WTC11 (cell line): Measurements from ENCODE around the gene MACC1. TPM values are rescaled to one million over a fixed set of nuclear protein-coding genes. Genes with fewer than 3 reads are reported as not detected.

ENCODE experiments used
- ATAC-seq: fragments of 200-7000 bp; cut with Tn5 transposase; 2 replicates; pipeline ENCODE4 v1.10.0; 2021; ENCODE audit warnings: mild to moderate bottlenecking, moderate library complexity
- CTCF ChIA-PET: fragments of 300-600 bp; sonication (Branson Sonifier 250); formaldehyde crosslinking; loops from one replicate; lab custom pipeline; 2021; ENCODE audit warnings: antibody characterized with exemption; lab: Charles Lee
- POLR2A ChIA-PET: fragments of 350-600 bp; sonication (Branson Sonifier 250); formaldehyde crosslinking; loops from one replicate; lab custom pipeline; 2021; ENCODE audit warnings: antibody characterized with exemption; lab: Charles Lee
- DNase-seq: peaks from one replicate; pipeline ENCODE4 v3.0.0; 2021; ENCODE audit warnings: low spot score
- H3K27ac Mint-ChIP-seq: 2 replicates; pipeline ENCODE4 v1.8.0; 2021; ENCODE audit warnings: mixed read lengths
- H3K27me3 Mint-ChIP-seq: 2 replicates; pipeline ENCODE4 v1.8.0; 2021; ENCODE audit warnings: low read depth, mild to moderate bottlenecking, moderate library complexity, mixed read lengths
- H3K36me3 Mint-ChIP-seq: 2 replicates; pipeline ENCODE4 v1.8.0; 2021; ENCODE audit warnings: mixed read lengths
- H3K4me1 Mint-ChIP-seq: 2 replicates; pipeline ENCODE4 v1.8.0; 2022; ENCODE audit warnings: mixed read lengths
- H3K4me3 Mint-ChIP-seq: 2 replicates; pipeline ENCODE4 v1.8.0; 2021; ENCODE audit warnings: mild to moderate bottlenecking, moderate library complexity, mixed read lengths
- H3K9me3 Mint-ChIP-seq: 2 replicates; pipeline ENCODE4 v1.8.0; 2021; ENCODE audit warnings: mixed read lengths
- ATF1 ChIP-seq: sonication (generic); formaldehyde crosslinking; IDR thresholded peaks from 2 replicates; pipeline ENCODE4 v1.8.1; 2023; ENCODE audit warnings: mild to moderate bottlenecking, moderate library complexity, missing genetic modification reagents
- CBFB ChIP-seq: sonication (generic); formaldehyde crosslinking; IDR thresholded peaks from 2 replicates; pipeline ENCODE4 v1.8.1; 2022; ENCODE audit warnings: mild to moderate bottlenecking, low read depth, missing genetic modification reagents
- CREB1 ChIP-seq: sonication (generic); formaldehyde crosslinking; IDR thresholded peaks from 2 replicates; pipeline ENCODE4 v1.8.0; 2023; ENCODE audit warnings: mild to moderate bottlenecking, missing genetic modification reagents
- ESRRA ChIP-seq: sonication (generic); formaldehyde crosslinking; IDR thresholded peaks from 2 replicates; pipeline ENCODE4 v1.8.1; 2022; ENCODE audit warnings: mild to moderate bottlenecking, missing genetic modification reagents, borderline replicate concordance
- FOXJ3 ChIP-seq: sonication (generic); formaldehyde crosslinking; IDR thresholded peaks from 2 replicates; pipeline ENCODE4 v1.9.0; 2021; ENCODE audit warnings: missing genetic modification reagents, mild to moderate bottlenecking, borderline replicate concordance
- FOXP1 ChIP-seq: sonication (generic); formaldehyde crosslinking; IDR thresholded peaks from 2 replicates; pipeline ENCODE4 v1.8.0; 2022; ENCODE audit warnings: missing genetic modification reagents, mild to moderate bottlenecking, moderate library complexity, borderline replicate concordance
- HMGA2 ChIP-seq: fragments of 250-450 bp; sonication (Bioruptor Pico); IDR thresholded peaks from 2 replicates; pipeline ENCODE4 v1.4.0; 2021; ENCODE audit warnings: mild to moderate bottlenecking, moderate library complexity
- JUN ChIP-seq: sonication (generic); formaldehyde crosslinking; IDR thresholded peaks from 2 replicates; pipeline ENCODE4 v1.8.0; 2023; ENCODE audit warnings: mild to moderate bottlenecking, missing genetic modification reagents
- NR2C2 ChIP-seq: sonication (generic); formaldehyde crosslinking; IDR thresholded peaks from 2 replicates; pipeline ENCODE4 v1.8.0; 2022; ENCODE audit warnings: mild to moderate bottlenecking, missing genetic modification reagents
- TEAD4 ChIP-seq: sonication (generic); formaldehyde crosslinking; IDR thresholded peaks from 2 replicates; pipeline ENCODE4 v1.8.0; 2022; ENCODE audit warnings: mild to moderate bottlenecking, missing genetic modification reagents
- TP53 ChIP-seq: sonication (generic); formaldehyde crosslinking; IDR thresholded peaks from 2 replicates; pipeline ENCODE4 v1.8.1; 2023; ENCODE audit warnings: mild to moderate bottlenecking, missing genetic modification reagents
- ZBTB21 ChIP-seq: sonication (generic); formaldehyde crosslinking; IDR thresholded peaks from 2 replicates; pipeline ENCODE4 v1.8.1; 2023; ENCODE audit warnings: mild to moderate bottlenecking, missing genetic modification reagents, borderline replicate concordance
- ZNF121 ChIP-seq: sonication (generic); formaldehyde crosslinking; IDR thresholded peaks from 2 replicates; pipeline ENCODE4 v1.8.0; 2023; ENCODE audit warnings: missing genetic modification reagents
- ZNF423 ChIP-seq: fragments of 250-450 bp; sonication (Bioruptor Pico); IDR thresholded peaks from 2 replicates; pipeline ENCODE4 v2.1.2; 2022; ENCODE audit warnings: mild to moderate bottlenecking, moderate library complexity
- total RNA-seq: library from RNA; stranded (reverse); gene quantifications from 3 replicates; pipeline ENCODE4 v1.2.3, GENCODE V29; 2021
- TF ChIP-seq, protein P1 (sequence below): fragments of 250-450 bp; sonication (Bioruptor Pico); IDR thresholded peaks from 2 replicates; pipeline ENCODE4 v1.9.0; 2021; ENCODE audit warnings: mild to moderate bottlenecking
- TF ChIP-seq, protein P2 (sequence below): sonication (generic); formaldehyde crosslinking; IDR thresholded peaks from 2 replicates; pipeline ENCODE4 v1.8.1; 2023; ENCODE audit warnings: mild to moderate bottlenecking, missing genetic modification reagents
- TF ChIP-seq, protein P3 (sequence below): sonication (generic); formaldehyde crosslinking; IDR thresholded peaks from 2 replicates; pipeline ENCODE4 v1.8.1; 2023; ENCODE audit warnings: mild to moderate bottlenecking, missing genetic modification reagents, moderate library complexity
- TF ChIP-seq, protein P4 (sequence below): sonication (generic); formaldehyde crosslinking; IDR thresholded peaks from 2 replicates; pipeline ENCODE4 v1.8.1; 2022; ENCODE audit warnings: low read depth, mild to moderate bottlenecking, moderate library complexity, missing genetic modification reagents, borderline replicate concordance
- TF ChIP-seq, protein P5 (sequence below): sonication (generic); formaldehyde crosslinking; IDR thresholded peaks from 2 replicates; pipeline ENCODE4 v1.8.1; 2023; ENCODE audit warnings: mild to moderate bottlenecking, moderate library complexity, missing genetic modification reagents
- TF ChIP-seq, protein P6 (sequence below): fragments of 250-450 bp; sonication (Bioruptor Pico); IDR thresholded peaks from 2 replicates; pipeline ENCODE4 v2.1.2; 2022; ENCODE audit warnings: mild to moderate bottlenecking, moderate library complexity
- TF ChIP-seq, protein P7 (sequence below): fragments of 250-450 bp; sonication (Bioruptor Pico); IDR thresholded peaks from 2 replicates; pipeline ENCODE4 v1.9.0; 2021; ENCODE audit warnings: mild to moderate bottlenecking

MACC1 gene
- total RNA-seq, 1 experiment from 2014 or later: 14.6 TPM

DNA sequence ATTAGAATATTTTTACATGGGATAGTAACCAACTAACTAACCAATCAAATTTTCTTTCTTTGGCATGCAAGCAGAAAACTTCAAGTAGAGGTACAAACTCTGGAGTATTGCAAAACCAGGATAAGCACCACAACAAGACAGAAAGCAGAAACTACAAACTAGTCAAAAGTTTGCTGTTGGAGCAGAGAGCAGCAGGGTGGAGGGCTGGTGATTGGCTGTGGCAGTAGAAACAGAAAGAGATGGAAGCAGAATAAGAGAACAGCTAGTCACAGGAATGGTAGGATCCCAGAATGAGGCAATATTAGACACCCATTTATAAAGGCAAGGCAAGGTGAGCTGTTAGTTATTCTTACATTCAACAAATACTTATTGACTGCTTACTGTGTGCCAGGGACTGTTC is 6.8 kb upstream of the MACC1 start (continued):
- TF ChIP-seq, protein P1, sequence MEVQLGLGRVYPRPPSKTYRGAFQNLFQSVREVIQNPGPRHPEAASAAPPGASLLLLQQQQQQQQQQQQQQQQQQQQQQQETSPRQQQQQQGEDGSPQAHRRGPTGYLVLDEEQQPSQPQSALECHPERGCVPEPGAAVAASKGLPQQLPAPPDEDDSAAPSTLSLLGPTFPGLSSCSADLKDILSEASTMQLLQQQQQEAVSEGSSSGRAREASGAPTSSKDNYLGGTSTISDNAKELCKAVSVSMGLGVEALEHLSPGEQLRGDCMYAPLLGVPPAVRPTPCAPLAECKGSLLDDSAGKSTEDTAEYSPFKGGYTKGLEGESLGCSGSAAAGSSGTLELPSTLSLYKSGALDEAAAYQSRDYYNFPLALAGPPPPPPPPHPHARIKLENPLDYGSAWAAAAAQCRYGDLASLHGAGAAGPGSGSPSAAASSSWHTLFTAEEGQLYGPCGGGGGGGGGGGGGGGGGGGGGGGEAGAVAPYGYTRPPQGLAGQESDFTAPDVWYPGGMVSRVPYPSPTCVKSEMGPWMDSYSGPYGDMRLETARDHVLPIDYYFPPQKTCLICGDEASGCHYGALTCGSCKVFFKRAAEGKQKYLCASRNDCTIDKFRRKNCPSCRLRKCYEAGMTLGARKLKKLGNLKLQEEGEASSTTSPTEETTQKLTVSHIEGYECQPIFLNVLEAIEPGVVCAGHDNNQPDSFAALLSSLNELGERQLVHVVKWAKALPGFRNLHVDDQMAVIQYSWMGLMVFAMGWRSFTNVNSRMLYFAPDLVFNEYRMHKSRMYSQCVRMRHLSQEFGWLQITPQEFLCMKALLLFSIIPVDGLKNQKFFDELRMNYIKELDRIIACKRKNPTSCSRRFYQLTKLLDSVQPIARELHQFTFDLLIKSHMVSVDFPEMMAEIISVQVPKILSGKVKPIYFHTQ (CRISPR knock-in tag): no peak
- TF ChIP-seq, protein P2, sequence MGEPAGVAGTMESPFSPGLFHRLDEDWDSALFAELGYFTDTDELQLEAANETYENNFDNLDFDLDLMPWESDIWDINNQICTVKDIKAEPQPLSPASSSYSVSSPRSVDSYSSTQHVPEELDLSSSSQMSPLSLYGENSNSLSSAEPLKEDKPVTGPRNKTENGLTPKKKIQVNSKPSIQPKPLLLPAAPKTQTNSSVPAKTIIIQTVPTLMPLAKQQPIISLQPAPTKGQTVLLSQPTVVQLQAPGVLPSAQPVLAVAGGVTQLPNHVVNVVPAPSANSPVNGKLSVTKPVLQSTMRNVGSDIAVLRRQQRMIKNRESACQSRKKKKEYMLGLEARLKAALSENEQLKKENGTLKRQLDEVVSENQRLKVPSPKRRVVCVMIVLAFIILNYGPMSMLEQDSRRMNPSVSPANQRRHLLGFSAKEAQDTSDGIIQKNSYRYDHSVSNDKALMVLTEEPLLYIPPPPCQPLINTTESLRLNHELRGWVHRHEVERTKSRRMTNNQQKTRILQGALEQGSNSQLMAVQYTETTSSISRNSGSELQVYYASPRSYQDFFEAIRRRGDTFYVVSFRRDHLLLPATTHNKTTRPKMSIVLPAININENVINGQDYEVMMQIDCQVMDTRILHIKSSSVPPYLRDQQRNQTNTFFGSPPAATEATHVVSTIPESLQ (CRISPR knock-in tag): no peak
- no peak for TF ChIP-seq CBFB (CRISPR knock-in tag)

DNA sequence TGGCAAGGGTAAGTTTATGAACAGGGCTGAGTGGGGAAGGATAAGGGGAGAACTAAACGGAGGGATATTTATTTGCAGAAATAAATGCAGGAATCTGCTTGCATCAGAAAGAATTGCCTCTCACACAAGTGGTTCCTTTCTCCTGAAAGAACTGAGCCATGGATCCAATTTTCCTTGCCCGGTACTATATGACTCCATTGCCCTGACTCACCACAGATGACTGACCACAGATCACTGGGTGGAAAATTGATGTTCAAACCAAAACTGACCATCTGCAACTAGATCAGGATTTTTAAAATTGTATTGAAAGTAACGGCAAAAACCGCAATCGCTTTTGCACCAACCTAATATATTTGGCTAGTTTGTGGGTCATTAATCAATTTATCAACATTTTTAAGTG is 6.2 kb upstream of the MACC1 start:
- no peak for DNase-seq
- no peaks in the 10 kb centered on the region for H3K27me3 Mint-ChIP-seq
- no peaks in the 10 kb centered on the region for H3K36me3 Mint-ChIP-seq
- peaks cover 25% of the 10 kb centered on the region for H3K4me1 Mint-ChIP-seq
- CTCF ChIA-PET: interaction anchor here (0.6 kb wide), 1 partner anchor 386 kb away, joined by 3 read pairs; no protein-coding TSS in a partner anchor
- POLR2A ChIA-PET: no interaction called here
- ATAC-seq: no peak
- H3K9me3 Mint-ChIP-seq: no peaks in the 10 kb centered on the region
- no peak overlapping the region for H3K4me3 Mint-ChIP-seq
- TF ChIP-seq, protein P3, sequence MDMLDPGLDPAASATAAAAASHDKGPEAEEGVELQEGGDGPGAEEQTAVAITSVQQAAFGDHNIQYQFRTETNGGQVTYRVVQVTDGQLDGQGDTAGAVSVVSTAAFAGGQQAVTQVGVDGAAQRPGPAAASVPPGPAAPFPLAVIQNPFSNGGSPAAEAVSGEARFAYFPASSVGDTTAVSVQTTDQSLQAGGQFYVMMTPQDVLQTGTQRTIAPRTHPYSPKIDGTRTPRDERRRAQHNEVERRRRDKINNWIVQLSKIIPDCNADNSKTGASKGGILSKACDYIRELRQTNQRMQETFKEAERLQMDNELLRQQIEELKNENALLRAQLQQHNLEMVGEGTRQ (CRISPR knock-in tag): no peak
- TF ChIP-seq, protein P4, sequence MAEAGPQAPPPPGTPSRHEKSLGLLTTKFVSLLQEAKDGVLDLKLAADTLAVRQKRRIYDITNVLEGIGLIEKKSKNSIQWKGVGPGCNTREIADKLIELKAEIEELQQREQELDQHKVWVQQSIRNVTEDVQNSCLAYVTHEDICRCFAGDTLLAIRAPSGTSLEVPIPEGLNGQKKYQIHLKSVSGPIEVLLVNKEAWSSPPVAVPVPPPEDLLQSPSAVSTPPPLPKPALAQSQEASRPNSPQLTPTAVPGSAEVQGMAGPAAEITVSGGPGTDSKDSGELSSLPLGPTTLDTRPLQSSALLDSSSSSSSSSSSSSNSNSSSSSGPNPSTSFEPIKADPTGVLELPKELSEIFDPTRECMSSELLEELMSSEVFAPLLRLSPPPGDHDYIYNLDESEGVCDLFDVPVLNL (CRISPR knock-in tag): no peak
- TF ChIP-seq CREB1 (CRISPR knock-in tag): no peak
- TF ChIP-seq FOXP1 (CRISPR knock-in tag): no peak
- no peak for TF ChIP-seq HMGA2 (CRISPR knock-in tag)
- TF ChIP-seq ATF1 (CRISPR knock-in tag): no peak
- TF ChIP-seq ZNF121: no peak
- TF ChIP-seq NR2C2 (CRISPR knock-in tag): no peak
- TF ChIP-seq TEAD4 (CRISPR knock-in tag): no peak
- TF ChIP-seq, protein P2 (CRISPR knock-in tag): no peak
- TF ChIP-seq TP53: no peak
- TF ChIP-seq ZBTB21: no peak
- no peak for TF ChIP-seq ZNF423 (CRISPR knock-in tag)
- TF ChIP-seq JUN (CRISPR knock-in tag): no peak
- TF ChIP-seq, protein P5, sequence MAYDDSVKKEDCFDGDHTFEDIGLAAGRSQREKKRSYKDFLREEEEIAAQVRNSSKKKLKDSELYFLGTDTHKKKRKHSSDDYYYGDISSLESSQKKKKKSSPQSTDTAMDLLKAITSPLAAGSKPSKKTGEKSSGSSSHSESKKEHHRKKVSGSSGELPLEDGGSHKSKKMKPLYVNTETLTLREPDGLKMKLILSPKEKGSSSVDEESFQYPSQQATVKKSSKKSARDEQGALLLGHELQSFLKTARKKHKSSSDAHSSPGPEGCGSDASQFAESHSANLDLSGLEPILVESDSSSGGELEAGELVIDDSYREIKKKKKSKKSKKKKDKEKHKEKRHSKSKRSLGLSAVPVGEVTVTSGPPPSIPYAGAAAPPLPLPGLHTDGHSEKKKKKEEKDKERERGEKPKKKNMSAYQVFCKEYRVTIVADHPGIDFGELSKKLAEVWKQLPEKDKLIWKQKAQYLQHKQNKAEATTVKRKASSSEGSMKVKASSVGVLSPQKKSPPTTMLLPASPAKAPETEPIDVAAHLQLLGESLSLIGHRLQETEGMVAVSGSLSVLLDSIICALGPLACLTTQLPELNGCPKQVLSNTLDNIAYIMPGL (CRISPR knock-in tag): no peak
- no peak for TF ChIP-seq ESRRA (CRISPR knock-in tag)
- TF ChIP-seq, protein P6, sequence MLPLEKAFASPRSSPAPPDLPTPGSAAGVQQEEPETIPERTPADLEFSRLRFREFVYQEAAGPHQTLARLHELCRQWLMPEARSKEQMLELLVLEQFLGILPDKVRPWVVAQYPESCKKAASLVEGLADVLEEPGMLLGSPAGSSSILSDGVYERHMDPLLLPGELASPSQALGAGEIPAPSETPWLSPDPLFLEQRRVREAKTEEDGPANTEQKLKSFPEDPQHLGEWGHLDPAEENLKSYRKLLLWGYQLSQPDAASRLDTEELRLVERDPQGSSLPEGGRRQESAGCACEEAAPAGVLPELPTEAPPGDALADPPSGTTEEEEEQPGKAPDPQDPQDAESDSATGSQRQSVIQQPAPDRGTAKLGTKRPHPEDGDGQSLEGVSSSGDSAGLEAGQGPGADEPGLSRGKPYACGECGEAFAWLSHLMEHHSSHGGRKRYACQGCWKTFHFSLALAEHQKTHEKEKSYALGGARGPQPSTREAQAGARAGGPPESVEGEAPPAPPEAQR (CRISPR knock-in tag): no peak
- TF ChIP-seq, protein P7, sequence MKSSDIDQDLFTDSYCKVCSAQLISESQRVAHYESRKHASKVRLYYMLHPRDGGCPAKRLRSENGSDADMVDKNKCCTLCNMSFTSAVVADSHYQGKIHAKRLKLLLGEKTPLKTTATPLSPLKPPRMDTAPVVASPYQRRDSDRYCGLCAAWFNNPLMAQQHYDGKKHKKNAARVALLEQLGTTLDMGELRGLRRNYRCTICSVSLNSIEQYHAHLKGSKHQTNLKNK (CRISPR knock-in tag): no peak
- no peak for TF ChIP-seq FOXJ3 (CRISPR knock-in tag)
- H3K27ac Mint-ChIP-seq: no peak overlapping the region
